Pulmonary artery endothelial cell (primary cell): ENCODE measurements around the gene SHLD2. TPM values are rescaled to one million over a fixed set of nuclear protein-coding genes. Genes with fewer than 3 reads are reported as not detected.
"Not testable (repeated sequence)": the region's sequence is repeated elsewhere in the genome, so short reads cannot be mapped to it uniquely, and the experiment has no call there.

Experiments used
- DNase-seq: peaks from one replicate; pipeline ENCODE4 v3.0.0-alpha.2; 2011; ENCODE audit warnings: low read depth, low spot score
- total RNA-seq: library from RNA; depleted of rRNA; stranded (reverse); fragments of >200 nt; gene quantifications from 2 replicates; pipeline ENCODE4 v1.2.3, GENCODE V29; 2014

Gene SHLD2
- total RNA-seq = 22.2 and 28.2 TPM in 2 replicates

- peak; percentile 66 for DNase-seq
Measured at GRCh38 chr10:87094373-87095235, at the start of gene SHLD2, which contains the start of gene GLUD1. SHLD2 (plus strand) TSS chr10:87095206; CDS start chr10:87151355, 56,149 bp downstream. GLUD1 (minus strand) TSS chr10:87094843; CDS start chr10:87094769, 74 bp downstream.

- no peak for DNase-seq
Measured at GRCh38 chr10:87045434-87045938, 49.5 kb upstream of the SHLD2 start.

GRCh38 chr10:87053111-87053510 lies 41.9 kb upstream of the SHLD2 start:
- no peak for DNase-seq

- no peak for DNase-seq
Measured at GRCh38 chr10:87053577-87054181, 41.3 kb upstream of the SHLD2 start.

GRCh38 chr10:87054373-87055295 lies 40.4 kb upstream of the SHLD2 start:
- peak; percentile 8 for DNase-seq

GRCh38 chr10:87058171-87058570 lies 36.8 kb upstream of the SHLD2 start:
- DNase-seq = no peak

- no peak for DNase-seq
Measured at GRCh38 chr10:87059401-87059800, 35.6 kb upstream of the SHLD2 start.

- DNase-seq = no peak
Measured at GRCh38 chr10:87060280-87060928, 34.6 kb upstream of the SHLD2 start.

GRCh38 chr10:87064651-87065050 lies 30.4 kb upstream of the SHLD2 start:
- DNase-seq = no peak

- no peak for DNase-seq
Measured at GRCh38 chr10:87066178-87066577, 28.8 kb upstream of the SHLD2 start.

GRCh38 chr10:87066865-87067264 lies 28.1 kb upstream of the SHLD2 start:
- no peak for DNase-seq

GRCh38 chr10:87068281-87068680 lies 26.7 kb upstream of the SHLD2 start:
- DNase-seq = no peak

- DNase-seq = no peak
Measured at GRCh38 chr10:87072449-87072848, 22.6 kb upstream of the SHLD2 start.

GRCh38 chr10:87076421-87076820 lies 18.6 kb upstream of the SHLD2 start:
- not testable (repeated sequence) for DNase-seq

GRCh38 chr10:87079106-87079836 lies 15.7 kb upstream of the SHLD2 start:
- no peak for DNase-seq

- not testable (repeated sequence) for DNase-seq
Measured at GRCh38 chr10:87080621-87081020, 14.4 kb upstream of the SHLD2 start.

- DNase-seq = not testable (repeated sequence)
Measured at GRCh38 chr10:87081574-87081973, 13.4 kb upstream of the SHLD2 start.

- not testable (repeated sequence) for DNase-seq
Measured at GRCh38 chr10:87082219-87082618, 12.8 kb upstream of the SHLD2 start.

GRCh38 chr10:87083576-87084290 lies 11.3 kb upstream of the SHLD2 start:
- not testable (repeated sequence) for DNase-seq
